Panc1 (cell line): ENCODE results near the gene AVL9.
"Not testable (repeated sequence)": the region's sequence is repeated elsewhere in the genome, so short reads cannot be mapped to it uniquely, and the experiment has no call there.

ENCODE experiments used
- POLR2AphosphoS5 ChIP-seq: IDR thresholded peaks from 2 replicates; pipeline ENCODE4 v1.6.1; 2012; ENCODE audit warnings: mild to moderate bottlenecking, low read depth, low read length, moderate library complexity
- TF ChIP-seq, protein P1 (sequence below): fragments of 450-650 bp; IDR thresholded peaks from 2 replicates; pipeline ENCODE4 v1.5.1; 2017; ENCODE audit warnings: mild to moderate bottlenecking

DNA sequence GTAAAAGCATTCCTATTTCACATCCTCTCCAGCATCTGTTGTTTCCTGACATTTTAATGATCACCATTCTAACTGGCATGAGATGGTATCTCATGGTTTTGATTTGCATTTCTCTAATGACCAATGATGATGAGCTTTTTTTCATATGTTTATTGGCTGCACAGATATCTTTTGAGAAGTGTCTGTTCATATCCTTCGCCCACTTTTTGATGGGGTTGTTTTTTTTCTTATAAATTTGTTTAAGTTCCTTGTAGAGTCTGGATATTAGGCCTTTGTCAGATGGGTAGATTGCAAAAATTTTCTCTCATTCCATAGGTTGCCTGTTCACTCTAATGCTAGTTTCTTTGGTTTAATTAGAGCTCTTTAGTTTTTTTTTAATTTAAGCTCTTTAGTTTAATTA lies 4.9 kb downstream of the AVL9 start:
- TF ChIP-seq, protein P1, sequence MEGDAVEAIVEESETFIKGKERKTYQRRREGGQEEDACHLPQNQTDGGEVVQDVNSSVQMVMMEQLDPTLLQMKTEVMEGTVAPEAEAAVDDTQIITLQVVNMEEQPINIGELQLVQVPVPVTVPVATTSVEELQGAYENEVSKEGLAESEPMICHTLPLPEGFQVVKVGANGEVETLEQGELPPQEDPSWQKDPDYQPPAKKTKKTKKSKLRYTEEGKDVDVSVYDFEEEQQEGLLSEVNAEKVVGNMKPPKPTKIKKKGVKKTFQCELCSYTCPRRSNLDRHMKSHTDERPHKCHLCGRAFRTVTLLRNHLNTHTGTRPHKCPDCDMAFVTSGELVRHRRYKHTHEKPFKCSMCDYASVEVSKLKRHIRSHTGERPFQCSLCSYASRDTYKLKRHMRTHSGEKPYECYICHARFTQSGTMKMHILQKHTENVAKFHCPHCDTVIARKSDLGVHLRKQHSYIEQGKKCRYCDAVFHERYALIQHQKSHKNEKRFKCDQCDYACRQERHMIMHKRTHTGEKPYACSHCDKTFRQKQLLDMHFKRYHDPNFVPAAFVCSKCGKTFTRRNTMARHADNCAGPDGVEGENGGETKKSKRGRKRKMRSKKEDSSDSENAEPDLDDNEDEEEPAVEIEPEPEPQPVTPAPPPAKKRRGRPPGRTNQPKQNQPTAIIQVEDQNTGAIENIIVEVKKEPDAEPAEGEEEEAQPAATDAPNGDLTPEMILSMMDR, result not testable (repeated sequence)
- TF ChIP-seq POLR2AphosphoS5, result not testable (repeated sequence)
